ENCODE results near the gene CACUL1. TPM values are rescaled to one million over a fixed set of nuclear protein-coding genes. Genes with fewer than 3 reads are reported as not detected.

CACUL1 gene
- total and polyA plus RNA-seq, 2 donors (not counting 3 experiments of a cell fraction or from before 2014, with no cell fraction given) = 6.0 to 35.1 TPM

- intact Hi-C loops (cut with micrococcal nuclease) (no loop called here), dilution Hi-C loops (cut with MboI; ENCODE audit: extremely low pct_ligation_motif_present, low sequenced_read_pairs) (no loop called here)
- Histone ChIP-seq H3K79me2 (ENCODE audit: control insufficient read depth, insufficient read depth, low read length) (peaks cover 86% of the 10 kb centered on the region), H3K9me3 (replicated peaks; ENCODE audit: control insufficient read depth, insufficient read depth, low read length) (no peaks in the 10 kb centered on the region), H3K4me2 (ENCODE audit: insufficient read depth, low read length) (no peak overlapping the region), H4K20me1 (replicated peaks; ENCODE audit: control insufficient read depth, extremely low read depth, insufficient read depth, low read length) (peaks cover 15% of the 10 kb centered on the region), H3K4me1 (ENCODE audit: control insufficient read depth, extremely low read depth, insufficient read depth, low read length) (peaks cover 9% of the 10 kb centered on the region), H3K9ac (replicated peaks; ENCODE audit: extremely low read depth, insufficient read depth, low read length) (no peak overlapping the region), H3K4me3 (replicated peaks in 1 of 3; ENCODE audit: insufficient read depth in 1 of 3, low read depth in 1 of 3, low read length in 3 of 3) (no peak overlapping the region), H3K36me3 (ENCODE audit: control insufficient read depth in 2 of 2, extremely low read depth in 1 of 2, insufficient read depth in 2 of 2, low read length in 2 of 2) (no peaks in the 10 kb centered on the region), H2AFZ (ENCODE audit: low read depth, low read length) (no peak overlapping the region), H3K27me3 (ENCODE audit: control insufficient read depth in 2 of 2, insufficient read depth in 2 of 2, low read length in 2 of 2) (no peaks in the 10 kb centered on the region), H3K9me1 (replicated peaks; ENCODE audit: control insufficient read depth, extremely low read depth, insufficient read depth, low read length) (no peaks in the 10 kb centered on the region), H3K27ac (ENCODE audit: insufficient read depth, low read depth, low read length) (no peak overlapping the region)
- ChIA-PET CTCF (interaction anchor here (0.7 to 2.6 kb wide), 3 partner anchors 12 to 14 kb away, joined by 3 to 8 read pairs (median 3); no protein-coding TSS in a partner anchor), POLR2A (no interaction called here)
- TF ChIP-seq POLR2AphosphoS5 (IDR thresholded peaks at IDR 0.05; ENCODE audit: insufficient read depth, low read depth, low read length) = no peak
- no peak for TF ChIP-seq GATA2 (IDR thresholded peaks at IDR 0.05; ENCODE audit: insufficient read depth, insufficient read length, low read depth, low read length)
- BruUV-seq (replicated peaks) = no TSS peak
- FAIRE-seq (no peak), DNase-seq (ENCODE audit: low read depth, low spot score) (no peak)
Measured at GRCh38 chr10:118735294-118735693, 19.5 kb downstream of the CACUL1 start.

GRCh38 chr10:118734475-118734874 lies 20.3 kb downstream of the CACUL1 start:
- BruUV-seq (replicated peaks) = no TSS peak
- Histone ChIP-seq H3K27me3 (ENCODE audit: control insufficient read depth in 2 of 2, insufficient read depth in 2 of 2, low read length in 2 of 2) (no peaks in the 10 kb centered on the region), H3K9me3 (replicated peaks; ENCODE audit: control insufficient read depth, insufficient read depth, low read length) (no peaks in the 10 kb centered on the region), H3K9ac (replicated peaks; ENCODE audit: extremely low read depth, insufficient read depth, low read length) (no peak overlapping the region), H4K20me1 (replicated peaks; ENCODE audit: control insufficient read depth, extremely low read depth, insufficient read depth, low read length) (peaks cover 15% of the 10 kb centered on the region), H3K4me1 (ENCODE audit: control insufficient read depth, extremely low read depth, insufficient read depth, low read length) (peaks cover 18% of the 10 kb centered on the region), H3K79me2 (ENCODE audit: control insufficient read depth, insufficient read depth, low read length) (peaks cover 82% of the 10 kb centered on the region), H3K27ac (ENCODE audit: insufficient read depth, low read depth, low read length) (no peak overlapping the region), H3K36me3 (ENCODE audit: control insufficient read depth in 2 of 2, extremely low read depth in 1 of 2, insufficient read depth in 2 of 2, low read length in 2 of 2) (no peaks in the 10 kb centered on the region), H3K4me2 (ENCODE audit: insufficient read depth, low read length) (no peak overlapping the region), H3K9me1 (replicated peaks; ENCODE audit: control insufficient read depth, extremely low read depth, insufficient read depth, low read length) (no peaks in the 10 kb centered on the region), H2AFZ (ENCODE audit: low read depth, low read length) (no peak overlapping the region), H3K4me3 (replicated peaks in 1 of 3; ENCODE audit: insufficient read depth in 1 of 3, low read depth in 1 of 3, low read length in 3 of 3) (no peak overlapping the region)
- no peak for DNase-seq (ENCODE audit: low read depth, low spot score)
- no peak for TF ChIP-seq POLR2AphosphoS5 (IDR thresholded peaks at IDR 0.05; ENCODE audit: insufficient read depth, low read depth, low read length)
- TF ChIP-seq MAX (IDR thresholded peaks at IDR 0.05; ENCODE audit: insufficient read depth, insufficient read length) = no peak
- no peak for TF ChIP-seq GATA2 (IDR thresholded peaks at IDR 0.05; ENCODE audit: insufficient read depth, insufficient read length, low read depth, low read length)
- CTCF ChIA-PET = interaction anchor here (0.7 to 2.6 kb wide), 4 partner anchors 11 to 20 kb away, joined by 3 to 8 read pairs (median 4); partner anchors contain the start of gene CACUL1
- dilution Hi-C loops (cut with MboI; ENCODE audit: extremely low pct_ligation_motif_present, low sequenced_read_pairs) = no loop called here
- POLR2A ChIA-PET = no interaction called here
- FAIRE-seq = no peak
- intact Hi-C loops (cut with micrococcal nuclease) = no loop called here
